Kasumi-1 (cell line): ENCODE measurements around the gene MS4A6E.
"Not testable (repeated sequence)": the region's sequence is repeated elsewhere in the genome, so short reads cannot be mapped to it uniquely, and the experiment has no call there.

Source experiments
- DNase-seq, 2 experiments: peaks; one replicate each; lab custom pipeline; 2025; lab: John Stamatoyannopoulos, UW

The MS4A6E gene

DNA sequence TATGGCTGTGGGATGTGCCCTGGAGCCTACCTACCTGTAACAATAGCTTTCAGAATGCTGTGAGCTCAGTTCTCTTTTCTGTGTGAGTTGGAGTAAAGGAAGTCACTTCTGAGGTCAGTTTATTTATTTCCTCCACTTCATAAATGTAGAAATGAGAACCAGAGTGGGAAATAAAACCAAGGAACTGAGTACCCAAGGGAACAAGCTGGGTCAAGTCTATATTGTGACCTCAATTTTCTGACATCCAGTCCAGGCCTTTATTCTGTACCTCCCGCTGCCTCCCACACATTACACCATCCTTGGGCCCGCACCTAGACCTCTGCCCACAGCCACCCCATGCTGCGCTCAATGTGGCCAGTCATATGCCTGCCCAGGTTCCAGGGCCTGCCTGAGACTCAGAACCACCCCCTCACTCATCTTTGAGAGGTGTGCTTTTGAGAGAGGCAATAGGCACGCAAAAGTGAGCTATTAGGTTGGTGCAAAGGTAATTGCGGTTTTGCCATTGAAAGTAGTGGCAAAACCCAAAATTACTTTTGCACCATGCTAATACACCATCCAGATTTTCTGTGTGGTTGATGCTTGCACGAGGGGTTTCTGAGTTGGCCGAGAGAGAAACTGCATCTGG lies 9.8 kb downstream of the MS4A6E start:
- no peak for DNase-seq

DNA sequence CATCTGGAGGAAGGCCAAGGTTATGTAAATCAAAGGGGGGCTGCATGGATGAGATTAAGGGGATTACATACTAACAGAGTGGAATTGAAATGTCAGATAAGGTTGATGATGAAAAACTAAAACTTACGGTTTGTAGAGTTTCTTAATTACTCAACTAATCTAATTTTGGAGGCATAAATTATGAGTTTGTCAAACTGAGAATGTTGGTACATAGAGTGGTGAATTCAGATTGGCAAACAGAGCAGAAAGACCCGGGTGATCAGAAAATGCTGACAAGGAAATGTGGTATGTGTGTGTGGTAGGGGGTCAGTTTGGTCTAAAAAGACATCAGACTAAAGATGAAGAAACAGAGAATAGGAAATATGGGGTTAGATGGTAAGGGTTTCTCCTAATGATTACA lies 11.0 kb downstream of the MS4A6E start:
- DNase-seq, result no peak

DNA sequence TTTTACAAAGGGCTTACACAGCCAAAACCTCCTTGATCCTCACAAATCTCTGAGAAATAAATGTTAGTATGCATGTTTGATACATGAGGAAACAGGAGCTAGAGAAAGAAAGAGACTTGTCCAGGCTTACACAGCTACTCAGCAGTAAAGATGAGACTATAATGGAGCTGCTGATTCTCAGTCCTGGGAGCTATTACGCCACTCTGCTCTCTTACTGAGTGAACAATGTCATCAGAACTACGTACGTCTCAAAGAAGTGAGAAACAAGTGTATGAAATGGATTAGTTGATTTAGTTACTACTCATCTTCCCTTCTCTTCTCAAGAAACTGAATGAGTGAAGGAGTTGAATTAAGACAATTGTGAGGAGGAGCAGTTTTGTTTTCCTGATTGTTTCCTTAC lies 12.3 kb downstream of the MS4A6E start:
- no peak for DNase-seq

DNA sequence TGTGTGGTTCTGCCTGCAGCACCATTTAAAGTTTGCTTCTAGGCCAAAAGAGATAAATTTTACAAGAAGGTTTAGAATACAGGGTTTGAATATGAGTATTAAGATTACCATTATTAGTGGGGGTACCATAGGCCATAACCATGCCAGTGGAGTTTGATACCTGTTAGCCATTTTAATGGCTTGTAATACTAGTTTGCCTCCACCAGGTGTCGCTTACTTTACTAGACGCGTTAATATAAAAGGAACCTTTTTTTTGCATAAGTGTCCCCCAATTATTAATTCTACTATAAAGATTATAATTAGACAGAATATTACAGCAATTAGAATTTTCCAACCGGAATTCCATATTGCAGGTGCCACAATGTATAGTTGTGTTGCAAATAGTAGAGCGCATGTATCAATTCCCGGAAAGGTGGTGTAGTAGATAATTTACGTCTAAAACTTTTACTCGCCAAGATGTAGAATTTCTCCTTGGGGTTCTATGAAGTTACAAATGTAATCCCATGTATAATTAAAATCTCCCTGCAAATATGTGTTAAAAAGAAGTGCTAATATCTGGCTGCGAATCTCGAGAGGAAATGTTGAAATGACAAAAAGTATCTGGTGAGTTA lies 16.1 kb downstream of the MS4A6E start:
- peak; percentile 14 to 42 for DNase-seq

DNA sequence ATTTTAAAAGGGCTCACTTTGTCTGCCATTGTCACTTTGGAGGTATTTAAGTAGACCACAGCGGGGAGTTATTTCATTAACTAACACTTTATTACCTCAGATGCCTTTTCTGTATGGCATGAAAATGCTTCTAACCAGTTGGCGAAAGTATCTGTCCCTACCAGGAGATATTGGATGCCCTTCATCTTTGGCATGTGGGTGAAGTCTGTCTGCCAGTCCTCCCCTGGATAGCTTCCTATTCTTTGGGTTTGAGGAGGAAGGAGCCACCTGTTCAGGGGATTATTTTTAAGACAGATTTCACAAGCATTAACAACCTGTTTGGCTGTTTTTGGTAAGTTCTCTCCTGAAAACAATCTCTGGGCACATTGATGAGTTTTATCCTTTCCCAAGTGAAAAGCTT lies 17.1 kb downstream of the MS4A6E start:
- DNase-seq, result no peak

DNA sequence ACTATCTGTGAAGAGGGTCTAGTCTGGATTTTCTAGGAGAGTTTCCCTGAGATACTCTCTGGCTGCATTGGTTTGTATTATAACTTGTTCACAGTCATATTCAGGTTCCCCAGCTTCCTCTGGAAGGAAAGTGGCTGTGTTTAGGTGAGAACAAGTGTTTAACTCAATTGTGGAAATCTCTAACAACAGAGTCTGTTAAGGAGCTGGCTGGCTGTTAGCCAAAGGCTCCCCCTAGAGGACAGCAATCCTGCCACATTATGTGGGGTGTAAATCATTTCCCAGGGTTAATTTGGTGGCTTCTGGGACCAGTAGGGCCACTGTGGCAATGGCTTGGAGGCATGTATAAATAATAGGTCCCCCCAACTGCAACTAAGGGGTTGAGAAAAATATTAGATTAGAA lies 18.4 kb downstream of the MS4A6E start:
- DNase-seq, result peak; percentile 25 to 39

DNA sequence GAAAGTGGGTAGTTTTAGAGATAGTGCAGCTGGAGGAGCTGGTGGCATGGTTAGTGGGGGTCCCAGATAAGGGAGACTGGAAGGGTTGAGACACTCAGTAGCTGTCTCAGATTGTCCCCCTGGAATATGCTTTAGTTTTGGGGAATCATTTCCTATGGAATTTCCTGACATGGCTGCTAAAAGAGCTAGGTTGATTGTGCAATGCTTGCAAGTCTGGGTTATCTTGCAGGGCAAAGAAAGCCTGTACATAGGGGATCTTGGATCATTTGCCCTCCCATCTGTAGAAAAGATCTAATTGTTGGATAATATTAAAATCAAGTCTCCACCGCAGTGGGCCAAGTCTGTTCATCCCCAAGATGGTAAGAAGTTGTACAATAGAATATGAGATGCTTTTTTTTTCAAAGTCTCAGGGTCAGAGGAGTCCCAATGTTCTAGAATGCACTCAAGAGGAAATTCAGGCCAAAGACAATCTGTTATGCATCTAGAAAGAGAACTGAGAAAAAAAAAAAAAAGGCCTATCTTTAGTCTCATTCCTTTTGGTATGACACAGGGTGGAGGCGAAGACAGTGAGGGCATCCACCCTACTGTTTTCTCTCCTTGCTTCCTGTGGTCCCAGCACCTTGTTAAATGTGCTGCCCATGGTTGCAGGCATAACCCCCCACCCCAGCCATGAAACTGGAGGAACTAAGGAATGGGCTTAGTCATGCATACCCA lies 20.2 kb downstream of the MS4A6E start:
- DNase-seq, result no peak

DNA sequence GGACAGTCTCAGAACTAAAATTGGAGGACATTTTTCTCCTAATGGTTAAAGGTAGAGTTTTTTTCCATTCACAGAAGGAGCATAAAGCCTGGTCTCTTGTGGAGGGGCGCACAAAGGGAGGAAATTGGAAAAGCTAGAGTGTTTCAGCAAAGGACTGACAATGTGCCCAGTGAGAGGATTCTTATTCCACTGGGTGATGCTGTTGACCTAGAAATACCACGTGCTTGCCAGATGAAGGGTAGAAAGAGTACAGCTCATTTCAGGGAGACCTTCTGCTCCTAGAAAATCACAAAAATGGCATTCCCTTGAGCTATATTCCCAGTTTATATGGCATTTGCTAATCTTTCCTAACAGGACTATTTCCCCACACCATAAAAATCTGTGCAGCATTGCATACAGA lies 21.1 kb downstream of the MS4A6E start:
- DNase-seq, result peak in 1 of 2 experiments; percentile 11

DNA sequence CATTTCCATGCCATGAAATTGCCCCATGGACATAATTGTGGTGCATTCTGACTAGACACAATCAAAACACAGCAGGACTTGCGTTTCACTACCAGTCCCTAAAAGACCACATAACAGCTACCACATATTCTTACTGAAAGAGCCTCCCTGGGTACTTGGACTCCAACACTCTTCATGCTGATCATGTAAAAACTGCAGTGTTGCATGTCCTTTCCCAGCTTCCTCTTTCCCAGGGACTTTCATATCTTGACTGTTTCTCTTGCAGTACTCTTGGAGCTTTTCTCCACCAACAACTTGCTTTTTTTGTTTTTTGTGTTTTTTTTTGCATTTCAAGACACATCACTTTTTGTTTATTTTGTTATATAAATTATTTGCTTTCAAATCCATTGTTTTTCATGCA lies 22.9 kb downstream of the MS4A6E start:
- peak; percentile 51 to 63 for DNase-seq

DNA sequence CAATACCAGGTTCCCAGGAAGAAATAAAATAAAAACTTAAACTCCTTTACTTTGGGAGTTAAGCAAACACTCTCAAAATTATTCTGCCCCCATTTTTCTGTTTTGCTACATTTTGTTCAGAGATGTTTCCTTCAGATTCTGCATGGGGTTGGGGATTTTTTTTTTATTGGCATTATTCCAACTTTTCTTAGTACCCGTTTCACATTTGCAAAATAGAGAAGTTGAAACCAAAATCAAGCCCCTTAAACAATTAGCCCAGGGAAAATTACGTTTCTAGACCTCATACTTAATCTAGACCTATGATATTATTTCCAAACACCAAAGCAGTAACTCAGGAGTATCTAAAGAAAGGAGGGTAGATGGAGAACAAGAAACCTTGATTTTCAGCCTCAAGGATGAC lies 30.7 kb downstream of the MS4A6E start:
- DNase-seq, result no peak

DNA sequence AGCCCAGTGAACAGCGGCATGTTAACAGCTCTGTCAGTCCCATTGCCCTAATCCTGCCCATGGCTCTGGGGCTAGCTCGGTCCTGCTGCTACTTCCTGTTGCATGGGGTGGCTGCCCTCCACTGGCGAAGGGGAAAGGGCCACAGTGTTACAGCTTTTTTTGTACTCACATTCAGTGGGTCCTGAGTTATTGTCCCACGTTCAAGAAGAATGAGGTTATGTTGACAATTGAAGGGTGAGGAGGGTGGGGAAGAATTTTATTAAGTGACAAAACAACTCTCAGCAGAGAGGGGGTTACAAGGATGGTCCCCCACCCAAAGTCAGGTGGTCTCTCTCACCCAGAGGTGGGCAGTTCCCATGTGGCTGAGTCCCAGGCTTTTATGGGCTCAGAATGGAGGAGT lies 33.6 kb downstream of the MS4A6E start:
- DNase-seq, result no peak

DNA sequence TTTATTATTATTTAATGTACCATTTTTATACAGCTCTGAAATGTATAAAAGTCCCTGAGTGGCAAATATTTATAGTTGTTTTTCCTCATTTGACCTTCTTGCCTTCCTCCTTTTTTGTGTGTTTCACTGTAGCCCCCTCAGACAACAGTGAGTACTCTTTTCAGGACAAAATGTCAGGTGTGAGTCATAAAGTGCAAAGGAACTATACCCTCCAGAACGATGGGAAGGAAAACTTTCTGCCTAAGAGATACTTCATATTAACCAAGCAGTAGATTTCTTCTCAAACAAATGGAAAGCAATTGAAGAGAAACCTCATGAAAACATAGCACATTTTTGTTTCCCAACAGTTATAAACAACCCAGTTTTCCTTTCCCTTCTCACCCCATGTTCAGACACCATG lies 35.2 kb downstream of the MS4A6E start:
- DNase-seq, result no peak

DNA sequence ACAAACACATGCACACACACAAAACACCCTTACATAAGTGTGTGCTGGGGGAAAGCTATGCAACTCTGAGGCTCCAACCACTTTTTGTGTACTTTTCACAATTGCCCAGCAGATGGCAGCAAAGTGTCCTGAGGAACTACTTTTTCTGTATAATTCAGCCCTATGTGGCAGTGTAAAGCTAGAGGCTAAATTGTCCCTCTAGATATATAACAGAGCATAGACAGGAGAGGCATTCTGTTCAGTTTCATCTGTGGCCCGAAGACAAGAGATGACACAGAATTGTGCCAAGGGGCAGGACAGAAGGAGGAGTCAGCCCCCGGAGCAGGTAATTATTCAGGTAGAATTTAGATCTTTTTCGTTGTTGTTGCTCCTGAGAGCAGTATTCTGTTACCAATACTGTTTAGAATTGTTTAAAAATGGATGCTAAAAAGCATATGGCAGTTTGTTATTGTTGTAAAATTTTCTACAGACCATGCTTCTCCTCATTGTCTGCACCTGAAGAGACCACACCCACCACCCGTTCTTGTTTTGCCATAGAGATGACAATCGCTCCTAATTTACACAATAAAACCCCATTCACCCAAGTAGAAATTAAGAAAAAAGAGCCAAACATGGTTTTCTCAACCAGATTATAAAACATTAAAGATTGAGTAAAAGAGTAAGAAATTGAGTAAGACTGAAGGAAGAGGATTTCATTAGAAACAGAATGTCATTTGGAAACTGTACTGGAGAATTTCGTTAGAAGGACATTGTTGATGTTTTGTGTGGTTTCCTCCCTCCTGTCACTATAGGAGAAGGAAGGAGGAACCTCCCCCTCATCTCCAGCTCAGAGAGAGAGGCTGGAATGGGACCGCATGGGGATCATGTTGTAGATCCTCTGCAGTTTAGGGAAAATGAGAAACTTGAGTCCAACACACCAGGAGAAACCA lies 36.8 kb downstream of the MS4A6E start:
- peak; percentile 91 for DNase-seq

DNA sequence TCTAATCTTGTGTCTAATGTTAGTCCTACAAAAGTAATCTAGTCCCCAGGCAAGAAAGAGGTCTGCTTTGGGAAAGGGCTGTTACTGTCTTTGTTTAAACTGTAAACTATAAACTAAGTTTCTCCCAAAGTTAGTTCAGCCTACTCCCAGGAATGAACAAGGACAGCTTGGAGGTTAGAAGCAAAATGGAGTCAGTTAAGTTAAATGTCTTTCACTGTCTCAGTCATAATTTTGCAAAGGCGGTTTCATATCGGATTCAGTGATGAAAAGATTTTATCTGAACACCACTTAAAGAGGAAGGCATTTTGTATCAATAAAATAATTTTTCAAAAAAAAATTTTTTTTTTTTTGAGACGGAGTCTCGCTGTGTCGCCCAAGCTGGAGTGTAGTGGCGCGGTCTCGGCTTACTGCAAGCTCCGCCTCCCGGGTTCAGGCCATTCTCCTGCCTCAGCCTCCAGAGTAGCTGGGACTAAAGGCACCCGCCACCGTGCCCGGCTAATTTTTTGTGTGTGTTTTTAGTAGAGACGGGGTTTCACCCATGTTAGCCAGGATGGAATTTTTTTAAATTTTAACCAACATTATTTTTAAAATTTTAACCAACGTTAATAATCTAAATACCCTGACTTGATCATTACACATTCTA lies 39.3 kb downstream of the MS4A6E start:
- not testable (repeated sequence) for DNase-seq

DNA sequence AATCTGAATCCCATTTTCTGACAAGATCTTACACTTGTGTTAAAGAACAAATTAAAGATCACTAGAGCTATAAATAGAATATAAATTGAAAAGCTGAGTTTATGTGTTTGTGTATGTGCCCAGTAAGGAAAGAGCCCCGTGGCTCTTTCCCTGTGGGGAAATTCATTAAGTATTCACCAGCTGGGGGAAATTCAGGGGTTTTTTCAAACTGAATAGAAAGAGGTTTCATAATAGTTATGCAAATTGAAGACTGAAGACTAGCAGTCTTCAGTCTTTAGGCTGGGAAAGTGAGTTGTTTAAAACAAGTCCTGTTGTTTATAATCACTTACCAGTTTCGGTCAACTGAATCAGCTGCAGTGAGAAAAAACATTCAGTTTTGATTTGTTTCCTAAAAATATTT lies 40.0 kb downstream of the MS4A6E start:
- no peak for DNase-seq

DNA sequence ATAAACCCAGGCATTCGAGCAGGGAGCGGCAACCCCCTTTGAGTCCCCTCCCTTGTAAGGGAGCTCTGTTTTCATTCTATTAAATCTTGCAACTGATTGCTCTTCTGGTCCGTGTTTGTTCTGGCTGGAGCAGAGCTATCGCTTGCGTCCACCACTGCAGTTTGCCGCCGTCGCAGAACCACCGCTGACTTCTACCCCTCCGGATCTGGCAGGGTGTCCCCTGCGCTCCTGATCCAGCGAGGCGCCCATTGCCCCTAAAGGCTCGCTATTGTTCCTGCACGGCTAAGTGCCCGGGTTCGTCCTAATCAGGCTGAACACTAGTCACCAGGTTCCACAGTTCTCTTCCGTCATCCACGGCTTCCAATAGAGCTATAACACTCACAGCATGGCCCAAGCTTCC lies 40.8 kb downstream of the MS4A6E start:
- no peak for DNase-seq

DNA sequence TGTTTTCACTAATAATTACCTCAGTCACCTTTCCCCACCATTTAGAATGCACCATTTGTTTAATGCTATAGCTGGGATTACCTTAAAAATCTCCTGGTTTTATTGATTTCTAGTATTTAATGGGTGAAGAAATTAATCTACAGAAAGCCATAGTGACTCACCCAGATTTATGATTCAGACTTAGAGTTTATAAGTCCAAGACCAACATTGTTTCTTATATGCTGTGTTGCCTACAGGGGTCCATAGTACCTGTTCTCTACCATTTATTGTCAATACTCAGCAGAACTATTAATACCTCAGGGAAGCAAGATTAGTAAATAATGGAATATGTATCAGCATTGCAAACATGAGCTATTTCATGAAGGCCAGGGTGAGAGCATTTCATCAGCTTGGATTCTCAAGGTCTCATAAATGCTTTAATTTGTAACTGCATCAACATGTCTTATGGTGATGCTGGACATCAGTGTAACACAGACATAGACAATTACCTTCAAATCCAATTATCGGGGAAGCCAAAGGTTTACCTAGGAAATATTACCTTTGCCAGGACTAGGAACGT lies 43.3 kb downstream of the MS4A6E start:
- no peak for DNase-seq

DNA sequence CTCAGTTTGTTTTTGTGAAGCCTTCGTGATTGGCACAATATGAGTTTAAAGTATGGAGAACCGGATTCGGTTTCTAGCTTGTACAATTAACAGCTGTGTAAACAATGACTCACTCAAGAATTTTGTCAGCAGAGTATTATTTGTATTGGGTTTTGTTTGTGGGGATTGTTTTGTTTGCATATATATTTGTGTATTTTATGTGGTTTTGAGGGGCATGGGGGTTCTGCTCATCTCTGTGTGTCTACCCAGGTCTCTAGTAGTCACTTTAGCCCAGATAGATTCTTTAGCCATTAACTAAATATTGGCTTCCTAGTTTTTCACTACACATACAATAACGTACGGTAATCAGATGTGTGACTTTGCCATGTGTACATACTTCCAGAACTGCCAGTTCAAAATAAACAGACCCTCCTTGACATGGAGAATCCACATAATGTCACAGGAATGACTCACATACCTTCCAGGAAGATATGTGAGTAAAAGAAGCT lies 43.8 kb downstream of the MS4A6E start:
- no peak for DNase-seq

DNA sequence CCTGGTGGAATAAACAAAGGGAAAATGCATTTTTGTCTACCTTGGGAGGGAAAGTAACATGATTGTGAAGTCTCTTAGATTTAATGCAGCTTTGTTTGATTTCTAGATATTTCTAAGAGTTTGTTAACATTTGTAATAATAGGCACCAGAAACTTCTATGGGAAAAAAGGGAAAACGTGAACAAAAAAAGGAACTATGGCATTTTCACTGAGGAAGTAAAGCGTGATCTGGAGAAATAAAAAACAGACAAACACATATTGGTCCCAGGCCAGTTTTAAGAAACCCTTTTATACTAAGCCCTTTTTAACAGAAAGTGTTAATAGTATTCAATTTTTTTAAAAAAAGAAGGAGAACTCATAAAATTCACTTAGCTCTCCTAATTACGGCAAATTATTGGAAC lies 44.3 kb downstream of the MS4A6E start:
- no peak for DNase-seq

DNA sequence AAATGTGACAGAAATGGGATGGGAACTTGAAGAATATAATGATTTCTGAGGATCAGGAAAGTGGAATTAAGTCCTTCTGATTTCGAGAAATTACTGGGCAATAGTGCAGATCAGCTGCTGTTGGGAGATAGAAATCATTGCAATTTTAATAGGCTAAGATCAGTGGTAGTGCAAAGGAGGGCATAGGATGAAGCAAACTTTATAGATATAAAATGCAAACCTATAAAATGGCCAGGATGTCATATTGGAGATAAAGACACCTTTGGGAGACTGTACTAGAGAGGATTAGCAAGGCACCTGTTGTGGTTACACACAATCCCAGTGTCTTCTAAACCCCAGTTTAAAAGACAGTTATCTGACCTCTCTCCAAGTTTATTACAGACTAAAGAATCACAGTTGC lies 44.8 kb downstream of the MS4A6E start:
- no peak for DNase-seq

DNA sequence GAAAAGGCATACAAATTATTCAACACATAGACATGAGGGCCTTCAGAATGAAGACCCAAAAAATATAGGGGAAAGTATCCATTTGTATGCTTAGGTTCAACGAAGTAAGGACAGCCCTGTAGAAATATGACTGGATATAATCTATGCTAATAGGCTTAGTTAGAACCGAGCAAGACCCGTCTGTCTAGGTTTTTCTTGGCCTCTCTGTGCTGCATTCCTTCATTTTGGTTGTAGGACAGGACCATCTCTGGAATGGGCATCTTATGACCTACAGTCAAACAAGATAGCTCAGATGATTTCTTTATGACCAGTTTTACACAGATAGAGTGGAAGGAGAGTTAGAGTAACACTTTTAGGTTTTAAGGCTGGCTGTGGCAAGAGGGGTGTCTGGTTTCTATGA lies 45.7 kb downstream of the MS4A6E start:
- DNase-seq, result no peak

DNA sequence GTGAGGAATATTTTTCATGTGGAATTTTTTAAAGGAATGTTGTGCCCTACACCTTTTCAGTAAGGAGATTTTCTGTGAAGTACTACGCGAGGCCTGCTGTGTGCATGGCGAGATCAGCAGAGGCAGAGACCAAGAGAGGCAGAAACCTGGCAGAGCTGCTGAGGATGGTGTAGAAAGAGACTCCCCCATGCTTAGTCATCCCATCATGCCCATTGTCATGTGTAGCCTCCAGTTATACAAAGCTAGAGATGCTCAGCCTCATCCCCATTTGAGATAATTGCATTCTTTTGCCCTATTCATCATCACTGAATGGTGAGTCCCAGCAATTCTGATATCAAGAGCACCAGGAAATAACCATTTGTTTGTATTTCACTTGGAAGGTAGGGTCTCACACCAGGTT lies 48.3 kb downstream of the MS4A6E start:
- DNase-seq, result no peak
